CD14-positive monocyte (primary cell): Measurements from ENCODE around the gene FOXRED2. TPM values are rescaled to one million over a fixed set of nuclear protein-coding genes. Genes with fewer than 3 reads are reported as not detected.
A peak's percentile ranks its signal among the peaks of the same experiment; 100 is the strongest.

Experiments
- DNase-seq, 3 donors: peaks; one replicate each; pipeline ENCODE4 v3.0.0-alpha.2; 2011 to 2022
- H2AFZ ChIP-seq: 2 replicates; pipeline ENCODE4 v1.6.0; 2012; ENCODE audit warnings: mild to moderate bottlenecking, low read depth, low read length, inconsistent platforms; ENCODE audit not compliant: insufficient read depth, poor library complexity, severe bottlenecking
- H3K27ac ChIP-seq, 2 donors: 1 replicate in 1 of 2; 2 replicates in 1 of 2; pipeline ENCODE4 v1.5.1; 2012 to 2013; ENCODE audit warnings: low read length in 2 of 2, control low read depth in 1 of 2, inconsistent platforms in 1 of 2, low read depth in 1 of 2, mild to moderate bottlenecking in 1 of 2
- H3K27me3 ChIP-seq, 2 donors: one replicate each; pipeline versions ENCODE4 v1.6.0 to v1.6.1; 2011 to 2013; ENCODE audit warnings: low read length in 2 of 2; ENCODE audit not compliant: control insufficient read depth in 2 of 2, insufficient read depth in 2 of 2
- H3K36me3 ChIP-seq, 2 donors: replicated peaks in 1 of 2; 1 replicate in 1 of 2; 2 replicates in 1 of 2; pipeline versions ENCODE4 v1.5.1 to v1.6.1; 2012 to 2013; ENCODE audit warnings: low read length in 2 of 2, control low read depth in 1 of 2, inconsistent platforms in 1 of 2, mild to moderate bottlenecking in 1 of 2; ENCODE audit not compliant: insufficient read depth in 2 of 2, control insufficient read depth in 1 of 2
- H3K4me1 ChIP-seq, 2 donors: 1 replicate in 1 of 2; 2 replicates in 1 of 2; pipeline versions ENCODE4 v1.5.1 to v1.6.1; 2012 to 2013; ENCODE audit warnings: low read length in 2 of 2, control low read depth in 1 of 2, inconsistent platforms in 1 of 2, mild to moderate bottlenecking in 1 of 2, moderate library complexity in 1 of 2; ENCODE audit not compliant: insufficient read depth in 2 of 2, control insufficient read depth in 1 of 2
- H3K4me2 ChIP-seq: replicated peaks from 2 replicates; pipeline ENCODE3; 2012; ENCODE audit warnings: low read length, moderate library complexity, mild to moderate bottlenecking; ENCODE audit not compliant: poor library complexity, severe bottlenecking; ENCODE audit errors: extremely low read depth
- H3K4me3 ChIP-seq, 3 experiments: fragments of 200-600 bp in 1 of 3; sonication (generic) in 1 of 3; replicated peaks in 1 of 3; 1 replicate in 2 of 3; 2 replicates in 1 of 3; pipeline ENCODE4 v1.5.1; 2011 to 2013; ENCODE audit warnings: low read length in 3 of 3, mild to moderate bottlenecking in 3 of 3, control low read depth in 2 of 3, low read depth in 2 of 3, inconsistent platforms in 1 of 3, moderate library complexity in 1 of 3
- H3K79me2 ChIP-seq: 2 replicates; pipeline ENCODE4 v1.6.0; 2012; ENCODE audit warnings: mild to moderate bottlenecking, control low read depth, inconsistent platforms, low read length, moderate library complexity; ENCODE audit not compliant: insufficient read depth
- H3K9ac ChIP-seq: 2 replicates; pipeline ENCODE4 v1.6.0; 2017; ENCODE audit warnings: low read length, mild to moderate bottlenecking; ENCODE audit not compliant: insufficient read depth, poor library complexity, severe bottlenecking
- H3K9me3 ChIP-seq, 2 donors: replicated peaks in 1 of 2; 1 replicate in 1 of 2; 2 replicates in 1 of 2; pipeline versions ENCODE4 v1.5.1 to v1.6.1; 2012 to 2013; ENCODE audit warnings: low read length in 2 of 2, control low read depth in 1 of 2; ENCODE audit not compliant: control insufficient read depth in 1 of 2, insufficient read depth in 1 of 2
- H4K20me1 ChIP-seq: 2 replicates; pipeline ENCODE4 v1.6.0; 2012; ENCODE audit warnings: mild to moderate bottlenecking, low read length, control low read depth, moderate library complexity; ENCODE audit not compliant: insufficient read depth
- H3K27ac Mint-ChIP-seq, 7 donors: one replicate each; pipeline ENCODE4 v1.8.0; 2020; ENCODE audit warnings: mild to moderate bottlenecking in 7 of 7, mixed read lengths in 7 of 7, moderate library complexity in 6 of 7, inconsistent platforms in 2 of 7
- H3K27me3 Mint-ChIP-seq, 3 donors: one replicate each; pipeline ENCODE4 v1.8.0; 2021 to 2022; ENCODE audit warnings: low read depth in 3 of 3, mild to moderate bottlenecking in 3 of 3, mixed read lengths in 3 of 3, moderate library complexity in 3 of 3, inconsistent platforms in 1 of 3
- H3K36me3 Mint-ChIP-seq, 2 donors: one replicate each; pipeline ENCODE4 v1.8.0; 2020; ENCODE audit warnings: mixed read lengths in 2 of 2, inconsistent platforms in 1 of 2, mild to moderate bottlenecking in 1 of 2
- H3K4me1 Mint-ChIP-seq: one replicate; pipeline ENCODE4 v1.8.0; 2020; ENCODE audit warnings: mild to moderate bottlenecking, mixed read lengths
- H3K4me3 Mint-ChIP-seq, 2 donors: one replicate each; pipeline ENCODE4 v1.8.0; 2020; ENCODE audit warnings: mild to moderate bottlenecking in 2 of 2, mixed read lengths in 2 of 2, moderate library complexity in 1 of 2
- H3K9me3 Mint-ChIP-seq, 7 donors: one replicate each; pipeline ENCODE4 v1.8.0; 2020 to 2022; ENCODE audit warnings: mixed read lengths in 7 of 7, mild to moderate bottlenecking in 6 of 7, moderate library complexity in 6 of 7, inconsistent platforms in 2 of 7
- CTCF ChIP-seq: fragments of 200-600 bp; IDR thresholded peaks from one replicate; pipeline ENCODE4 v1.8.0; 2022; ENCODE audit warnings: antibody characterized with exemption, mild to moderate bottlenecking
- WGBS: methylation state at CpG from one replicate; pipeline ENCODE4 v1.1.5; 2013; ENCODE audit warnings: missing lambda C conversion rate; ENCODE audit not compliant: insufficient coverage; 5-methylcytosine and 5-hydroxymethylcytosine counted together
- intact Hi-C, 2 donors: fragments of 100-400 bp; cut with micrococcal nuclease; formaldehyde crosslinking; loops; one replicate each; pipeline versions ENCODE4 v1.15.0 to v1.15.1; 2023
- polyA plus RNA-seq, 3 donors: library from polyadenylated mRNA; depleted of rRNA in 1 of 3; unstranded in 2 of 3; stranded (reverse) in 1 of 3; fragments of 300-500 nt in 2 of 3; fragments of >200 nt in 1 of 3; fragmentation: Illumina TruSeq in 2 of 3; gene quantifications; 1 replicate in 2 of 3; 2 replicates in 1 of 3; pipeline ENCODE4 v1.2.3, GENCODE V29; 2012 to 2021

Gene FOXRED2
- polyA plus RNA-seq, 3 donors = 1.5 to 2.0 (median 1.9) TPM

- Histone ChIP-seq H3K36me3 (peaks cover 58 to 69% of the 10 kb centered on the region in 2 donors), H3K4me1 (peaks cover 37 to 39% of the 10 kb centered on the region in 2 donors), H3K9ac (no peak overlapping the region), H3K4me3 (no peak overlapping the region), H4K20me1 (peaks cover 60% of the 10 kb centered on the region), H3K27me3 (no peaks in the 10 kb centered on the region), H3K4me2 (no peak overlapping the region), H3K9me3 (no peaks in the 10 kb centered on the region), H3K79me2 (peaks cover 50% of the 10 kb centered on the region), H3K27ac (no peak overlapping the region), H2AFZ (no peak overlapping the region)
- Mint-ChIP-seq H3K36me3 (peaks cover 60 to 76% of the 10 kb centered on the region in 2 donors), H3K9me3 (no peaks in the 10 kb centered on the region), H3K27ac (peak overlapping the region in 4 of 7 donors; percentile 14 to 78 (median 51)), H3K27me3 (peaks cover 0 to 2% (median 0%) of the 10 kb centered on the region in 3 donors), H3K4me3 (no peak overlapping the region), H3K4me1 (peaks cover 39% of the 10 kb centered on the region)
- whole genome bisulfite sequencing = 100% methylated on average over 8 of the region's 13 CpGs
- no peak for TF ChIP-seq CTCF
- intact Hi-C loops = loop anchor here (5.0 to 10.0 kb wide), 2 partner anchors 85 to 88 kb away; partner anchors contain the start of gene MYH9 (in 2 of the 2)
- DNase-seq = no peak
Observed at GRCh38 chr22:36472689-36473088, 34.2 kb downstream of the FOXRED2 start.

GRCh38 chr22:36471341-36471821, 35.5 kb downstream of the FOXRED2 start:
- H3K27me3 Mint-ChIP-seq = peaks cover 2 to 3% (median 3%) of the 10 kb centered on the region in 3 donors
- Histone ChIP-seq H3K27ac (no peak overlapping the region), H3K79me2 (peaks cover 45% of the 10 kb centered on the region), H3K4me3 (no peak overlapping the region), H2AFZ (no peak overlapping the region), H3K36me3 (peaks cover 46 to 56% of the 10 kb centered on the region in 2 donors), H3K4me2 (no peak overlapping the region), H4K20me1 (peaks cover 68% of the 10 kb centered on the region), H3K27me3 (no peaks in the 10 kb centered on the region), H3K4me1 (peaks cover 47 to 52% of the 10 kb centered on the region in 2 donors), H3K9me3 (no peaks in the 10 kb centered on the region), H3K9ac (no peak overlapping the region)
- WGBS = 80% methylated on average over 4 of the region's 14 CpGs
- peaks cover 52% of the 10 kb centered on the region for H3K4me1 Mint-ChIP-seq
- intact Hi-C loops = loop anchor here (1.0 to 10.0 kb wide), 3 partner anchors 84 to 170 kb away; partner anchors contain the start of gene MYH9 (in 2 of the 2)
- H3K4me3 Mint-ChIP-seq = no peak overlapping the region
- peak overlapping the region in 2 of 7 donors; percentile 1 to 41 for H3K27ac Mint-ChIP-seq
- no peak for TF ChIP-seq CTCF
- H3K36me3 Mint-ChIP-seq = peaks cover 56 to 73% of the 10 kb centered on the region in 2 donors
- no peak for DNase-seq
- H3K9me3 Mint-ChIP-seq = no peaks in the 10 kb centered on the region
